HCT116 (cell line): ENCODE measurements around the gene ABCA5. TPM values are rescaled to one million over a fixed set of nuclear protein-coding genes. Genes with fewer than 3 reads are reported as not detected.

Source experiments
- ATAC-seq: fragments of 200-7000 bp; cut with Tn5 transposase; 2 replicates; pipeline ENCODE4 v1.9.1; 2020; ENCODE audit warnings: mild to moderate bottlenecking, moderate library complexity
- BruUV-seq: library from RNA; stranded (reverse); fragments of 400-500 nt; replicated peaks from 2 replicates; lab custom pipeline; 2021; lab: Mats Ljungman, UMichigan
- CTCF ChIA-PET: fragments of 300-600 bp; sonication (Branson Sonifier 250); formaldehyde crosslinking; loops from one replicate; lab custom pipeline; 2021; ENCODE audit warnings: antibody characterized with exemption; lab: Charles Lee
- POLR2A ChIA-PET: fragments of 300-600, 350-600 bp; sonication (Branson Sonifier 250); formaldehyde crosslinking; loops from one replicate; lab custom pipeline; 2021; ENCODE audit warnings: antibody characterized with exemption; lab: Charles Lee
- RAD21 ChIA-PET, 2 experiments: fragments of 300-600 bp; sonication (Branson Sonifier 250); formaldehyde crosslinking; loops; one replicate each; lab custom pipeline; 2023; ENCODE audit warnings: low total read pairs in 2 of 2; ENCODE audit not compliant: uncharacterized antibody in 2 of 2, unreplicated experiment in 2 of 2, low non-redundant PET in 1 of 2; lab: Charles Lee
- DNase-seq: peaks from one replicate; pipeline ENCODE4 v3.0.0-alpha.2; 2010; ENCODE audit warnings: low read depth, low spot score
- H2AFZ ChIP-seq: fragments of 200-600 bp; shearing (Covaris generic), sonication (generic); 2 replicates; pipeline ENCODE4 v1.6.1; 2017; ENCODE audit warnings: low read depth, mixed run types, mixed read lengths, antibody characterized with exemption, low read length; ENCODE audit not compliant: poor library complexity, severe bottlenecking
- H3K27ac ChIP-seq: 2 replicates; pipeline ENCODE4 v1.5.1; 2012; ENCODE audit warnings: low read depth, low read length
- H3K27me3 ChIP-seq: fragments of 200-600 bp; sonication (generic); 2 replicates; pipeline ENCODE4 v1.6.1; 2016; ENCODE audit warnings: mixed run types, low read length, mixed read lengths; ENCODE audit not compliant: insufficient read depth
- H3K36me3 ChIP-seq, 2 experiments: fragments of 200-500 bp in 1 of 2; fragments of 200-600 bp in 1 of 2; sonication (Bioruptor generic) in 1 of 2; sonication (generic) in 1 of 2; 2 replicates each; pipeline versions ENCODE4 v1.5.1 to v1.6.1; 2014 to 2016; ENCODE audit warnings: low read length in 2 of 2, inconsistent platforms in 1 of 2, mixed read lengths in 1 of 2, mixed run types in 1 of 2; ENCODE audit not compliant: insufficient read depth in 2 of 2, control insufficient read depth in 1 of 2
- H3K4me1 ChIP-seq, 2 experiments: fragments of 200-600 bp in 1 of 2; sonication (generic) in 1 of 2; 2 replicates each; pipeline versions ENCODE4 v1.5.1 to v1.6.1; 2012 to 2017; ENCODE audit warnings: low read length in 2 of 2, inconsistent platforms in 1 of 2, mild to moderate bottlenecking in 1 of 2, mixed read lengths in 1 of 2, mixed run types in 1 of 2, moderate library complexity in 1 of 2; ENCODE audit not compliant: insufficient read depth in 2 of 2, control insufficient read depth in 1 of 2
- H3K4me2 ChIP-seq: fragments of 200-600 bp; sonication (generic); 2 replicates; pipeline ENCODE4 v1.6.1; 2017; ENCODE audit warnings: mixed run types, low read length, mixed read lengths
- H3K4me3 ChIP-seq, 2 experiments: fragments of 200-600 bp in 1 of 2; sonication (generic) in 1 of 2; replicated peaks in 1 of 2; 2 replicates each; pipeline ENCODE4 v1.5.1; 2011 to 2016; ENCODE audit warnings: low read length in 2 of 2, control low read depth in 1 of 2, low read depth in 1 of 2, mild to moderate bottlenecking in 1 of 2, mixed read lengths in 1 of 2, mixed run types in 1 of 2
- H3K79me2 ChIP-seq: fragments of 200-600 bp; sonication (generic); 2 replicates; pipeline ENCODE4 v1.6.1; 2017; ENCODE audit warnings: mild to moderate bottlenecking, mixed run types, low read length, moderate library complexity, mixed read lengths; ENCODE audit not compliant: insufficient read depth
- H3K9ac ChIP-seq: fragments of 200-600 bp; sonication (generic); 2 replicates; pipeline ENCODE4 v1.6.1; 2016; ENCODE audit warnings: low read length, mixed read lengths
- H3K9me2 ChIP-seq: fragments of 200-600 bp; sonication (generic), shearing (Covaris generic); 2 replicates; pipeline ENCODE4 v1.6.1; 2017; ENCODE audit warnings: mixed run types, mild to moderate bottlenecking, moderate library complexity; ENCODE audit not compliant: insufficient read depth
- H3K9me3 ChIP-seq, 2 experiments: fragments of 200-500 bp in 1 of 2; fragments of 200-600 bp in 1 of 2; sonication (Bioruptor generic) in 1 of 2; sonication (generic) in 1 of 2; 2 replicates each; pipeline ENCODE4 v1.6.1; 2014 to 2017; ENCODE audit warnings: low read length in 2 of 2, mixed read lengths in 2 of 2, inconsistent platforms in 1 of 2, low read depth in 1 of 2, mild to moderate bottlenecking in 1 of 2, mixed run types in 1 of 2, moderate library complexity in 1 of 2; ENCODE audit not compliant: control insufficient read depth in 1 of 2, insufficient read depth in 1 of 2
- H4K20me1 ChIP-seq: fragments of 200-600 bp; sonication (generic), shearing (Covaris generic); 2 replicates; pipeline ENCODE4 v1.6.1; 2017; ENCODE audit warnings: mixed run types, mild to moderate bottlenecking, moderate library complexity; ENCODE audit not compliant: insufficient read depth
- CBX3 ChIP-seq: IDR thresholded peaks from 2 replicates; pipeline ENCODE4 v1.6.1; 2012; ENCODE audit warnings: low read depth
- CEBPB ChIP-seq: IDR thresholded peaks from 2 replicates; pipeline ENCODE4 v1.6.1; 2012; ENCODE audit warnings: low read depth
- EGR1 ChIP-seq: IDR thresholded peaks from 2 replicates; pipeline ENCODE4 v1.6.1; 2012; ENCODE audit warnings: low read depth
- ELF1 ChIP-seq: IDR thresholded peaks from 2 replicates; pipeline ENCODE4 v1.6.1; 2012; ENCODE audit warnings: low read depth, borderline replicate concordance
- EZH2phosphoT487 ChIP-seq: fragments of 200-600 bp; IDR thresholded peaks from 2 replicates; pipeline ENCODE4 v1.6.1; 2018; ENCODE audit warnings: antibody characterized with exemption, borderline replicate concordance
- FOSL1 ChIP-seq: IDR thresholded peaks from 2 replicates; pipeline ENCODE4 v1.6.1; 2012; ENCODE audit warnings: low read depth
- POLR2A ChIP-seq: IDR thresholded peaks from 2 replicates; pipeline ENCODE4 v1.7.0; 2011; ENCODE audit warnings: borderline replicate concordance; ENCODE audit not compliant: insufficient read depth, insufficient read length; ENCODE audit errors: extremely low read depth
- POLR2AphosphoS5 ChIP-seq: IDR thresholded peaks from 2 replicates; pipeline ENCODE4 v1.6.1; 2011; ENCODE audit warnings: mild to moderate bottlenecking, low read depth, low read length, moderate library complexity
- SIN3A ChIP-seq: IDR thresholded peaks from 2 replicates; pipeline ENCODE4 v1.6.1; 2012; ENCODE audit warnings: low read depth
- SP1 ChIP-seq: IDR thresholded peaks from 2 replicates; pipeline ENCODE4 v1.6.1; 2012; ENCODE audit warnings: low read depth
- SRF ChIP-seq: IDR thresholded peaks from 2 replicates; pipeline ENCODE4 v1.6.1; 2012; ENCODE audit warnings: low read depth
- TCF7L2 ChIP-seq: IDR thresholded peaks from 2 replicates; pipeline ENCODE4 v1.7.0; 2011; ENCODE audit warnings: borderline replicate concordance, inconsistent platforms; ENCODE audit not compliant: insufficient read depth, insufficient read length; ENCODE audit errors: extremely low read depth
- ZBTB33 ChIP-seq: IDR thresholded peaks from 2 replicates; pipeline ENCODE4 v1.6.1; 2011; ENCODE audit warnings: mild to moderate bottlenecking, low read length, moderate library complexity; ENCODE audit not compliant: insufficient replicate concordance; ENCODE audit errors: extremely low read depth
- ZFX ChIP-seq: fragments of 450-650 bp; IDR thresholded peaks from 2 replicates; pipeline ENCODE4 v1.6.1; 2017
- ZNF274 ChIP-seq: fragments of 200-500 bp; sonication (Bioruptor generic); IDR thresholded peaks from 2 replicates; pipeline ENCODE4 v1.6.1; 2014; ENCODE audit warnings: mild to moderate bottlenecking, low read depth, low read length, inconsistent platforms
- intact Hi-C: fragments of 100-400 bp; cut with micrococcal nuclease; formaldehyde crosslinking; loops from 2 replicates; pipeline ENCODE4 v1.10.0; 2022
- total RNA-seq: library from RNA; stranded (reverse); gene quantifications from one replicate; pipeline ENCODE4 v1.2.1, GENCODE V29; 2021; ENCODE audit not compliant: unreplicated experiment
- TF ChIP-seq, protein P1 (sequence below), 3 experiments: fragments of 200-600 bp in 1 of 3; sonication (generic) in 1 of 3; IDR thresholded peaks in 2 of 3; conservative IDR thresholded peaks in 1 of 3; 2 replicates each; pipeline ENCODE4 v1.5.1; 2012 to 2017; ENCODE audit warnings: low read depth in 2 of 3, low read length in 2 of 3, antibody characterized with exemption in 1 of 3, borderline replicate concordance in 1 of 3, control low read depth in 1 of 3, mild to moderate bottlenecking in 1 of 3, mixed read lengths in 1 of 3, mixed run types in 1 of 3, moderate library complexity in 1 of 3; ENCODE audit not compliant: insufficient read depth in 1 of 3
- TF ChIP-seq, protein P2 (sequence below): IDR thresholded peaks from 2 replicates; pipeline ENCODE4 v1.6.1; 2012
- TF ChIP-seq, protein P3 (sequence below): IDR thresholded peaks from 2 replicates; pipeline ENCODE4 v1.6.1; 2012; ENCODE audit warnings: low read depth
- TF ChIP-seq, protein P4 (sequence below): IDR thresholded peaks from 2 replicates; pipeline ENCODE4 v1.6.1; 2012

Gene ABCA5
- total RNA-seq, 1 experiment from 2014 or later, result 6.8 TPM

- H3K9ac ChIP-seq, result no peak overlapping the region
- TF ChIP-seq, protein P1, sequence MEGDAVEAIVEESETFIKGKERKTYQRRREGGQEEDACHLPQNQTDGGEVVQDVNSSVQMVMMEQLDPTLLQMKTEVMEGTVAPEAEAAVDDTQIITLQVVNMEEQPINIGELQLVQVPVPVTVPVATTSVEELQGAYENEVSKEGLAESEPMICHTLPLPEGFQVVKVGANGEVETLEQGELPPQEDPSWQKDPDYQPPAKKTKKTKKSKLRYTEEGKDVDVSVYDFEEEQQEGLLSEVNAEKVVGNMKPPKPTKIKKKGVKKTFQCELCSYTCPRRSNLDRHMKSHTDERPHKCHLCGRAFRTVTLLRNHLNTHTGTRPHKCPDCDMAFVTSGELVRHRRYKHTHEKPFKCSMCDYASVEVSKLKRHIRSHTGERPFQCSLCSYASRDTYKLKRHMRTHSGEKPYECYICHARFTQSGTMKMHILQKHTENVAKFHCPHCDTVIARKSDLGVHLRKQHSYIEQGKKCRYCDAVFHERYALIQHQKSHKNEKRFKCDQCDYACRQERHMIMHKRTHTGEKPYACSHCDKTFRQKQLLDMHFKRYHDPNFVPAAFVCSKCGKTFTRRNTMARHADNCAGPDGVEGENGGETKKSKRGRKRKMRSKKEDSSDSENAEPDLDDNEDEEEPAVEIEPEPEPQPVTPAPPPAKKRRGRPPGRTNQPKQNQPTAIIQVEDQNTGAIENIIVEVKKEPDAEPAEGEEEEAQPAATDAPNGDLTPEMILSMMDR (IDR thresholded peaks at IDR 0.05 in 2 of 3, conservative IDR thresholded peaks at IDR 0.05 in 1 of 3; ENCODE audit: borderline replicate concordance in 1 of 3, insufficient read depth in 1 of 3, low read depth in 2 of 3, low read length in 2 of 3), result no peak
- TF ChIP-seq, protein P2, sequence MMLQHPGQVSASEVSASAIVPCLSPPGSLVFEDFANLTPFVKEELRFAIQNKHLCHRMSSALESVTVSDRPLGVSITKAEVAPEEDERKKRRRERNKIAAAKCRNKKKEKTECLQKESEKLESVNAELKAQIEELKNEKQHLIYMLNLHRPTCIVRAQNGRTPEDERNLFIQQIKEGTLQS, result no peak
- TF ChIP-seq SIN3A, result no peak
- TF ChIP-seq POLR2AphosphoS5, result no peak
- no peak for TF ChIP-seq FOSL1
- TF ChIP-seq, protein P3, sequence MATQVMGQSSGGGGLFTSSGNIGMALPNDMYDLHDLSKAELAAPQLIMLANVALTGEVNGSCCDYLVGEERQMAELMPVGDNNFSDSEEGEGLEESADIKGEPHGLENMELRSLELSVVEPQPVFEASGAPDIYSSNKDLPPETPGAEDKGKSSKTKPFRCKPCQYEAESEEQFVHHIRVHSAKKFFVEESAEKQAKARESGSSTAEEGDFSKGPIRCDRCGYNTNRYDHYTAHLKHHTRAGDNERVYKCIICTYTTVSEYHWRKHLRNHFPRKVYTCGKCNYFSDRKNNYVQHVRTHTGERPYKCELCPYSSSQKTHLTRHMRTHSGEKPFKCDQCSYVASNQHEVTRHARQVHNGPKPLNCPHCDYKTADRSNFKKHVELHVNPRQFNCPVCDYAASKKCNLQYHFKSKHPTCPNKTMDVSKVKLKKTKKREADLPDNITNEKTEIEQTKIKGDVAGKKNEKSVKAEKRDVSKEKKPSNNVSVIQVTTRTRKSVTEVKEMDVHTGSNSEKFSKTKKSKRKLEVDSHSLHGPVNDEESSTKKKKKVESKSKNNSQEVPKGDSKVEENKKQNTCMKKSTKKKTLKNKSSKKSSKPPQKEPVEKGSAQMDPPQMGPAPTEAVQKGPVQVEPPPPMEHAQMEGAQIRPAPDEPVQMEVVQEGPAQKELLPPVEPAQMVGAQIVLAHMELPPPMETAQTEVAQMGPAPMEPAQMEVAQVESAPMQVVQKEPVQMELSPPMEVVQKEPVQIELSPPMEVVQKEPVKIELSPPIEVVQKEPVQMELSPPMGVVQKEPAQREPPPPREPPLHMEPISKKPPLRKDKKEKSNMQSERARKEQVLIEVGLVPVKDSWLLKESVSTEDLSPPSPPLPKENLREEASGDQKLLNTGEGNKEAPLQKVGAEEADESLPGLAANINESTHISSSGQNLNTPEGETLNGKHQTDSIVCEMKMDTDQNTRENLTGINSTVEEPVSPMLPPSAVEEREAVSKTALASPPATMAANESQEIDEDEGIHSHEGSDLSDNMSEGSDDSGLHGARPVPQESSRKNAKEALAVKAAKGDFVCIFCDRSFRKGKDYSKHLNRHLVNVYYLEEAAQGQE, result no peak
- no peak for TF ChIP-seq SP1
- no peak for TF ChIP-seq SRF
- no peak for TF ChIP-seq ZBTB33
- TF ChIP-seq CEBPB, result no peak
- no peak for TF ChIP-seq TCF7L2
- TF ChIP-seq ZNF274, result no peak
- TF ChIP-seq, protein P4, sequence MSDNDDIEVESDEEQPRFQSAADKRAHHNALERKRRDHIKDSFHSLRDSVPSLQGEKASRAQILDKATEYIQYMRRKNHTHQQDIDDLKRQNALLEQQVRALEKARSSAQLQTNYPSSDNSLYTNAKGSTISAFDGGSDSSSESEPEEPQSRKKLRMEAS, result no peak
- no peak for TF ChIP-seq ZFX
- no peak for TF ChIP-seq EGR1
- no peak for TF ChIP-seq EZH2phosphoT487
- no peak for TF ChIP-seq ELF1
- no peak for TF ChIP-seq CBX3
- TF ChIP-seq POLR2A, result no peak
- H3K27me3 ChIP-seq, result no peaks in the 10 kb centered on the region
- H3K9me3 ChIP-seq, result no peaks in the 10 kb centered on the region
- BruUV-seq, result no TSS peak
- no peaks in the 10 kb centered on the region for H4K20me1 ChIP-seq
- ChIA-PET CTCF (no interaction called here), POLR2A (no interaction called here), RAD21 (no interaction called here)
- H3K4me1 ChIP-seq, result no peaks in the 10 kb centered on the region
- no peak overlapping the region for H3K4me3 ChIP-seq
- no peak overlapping the region for H2AFZ ChIP-seq
- DNase-seq, result no peak
- H3K4me2 ChIP-seq, result no peak overlapping the region
- no peaks in the 10 kb centered on the region for H3K9me2 ChIP-seq
- H3K27ac ChIP-seq, result no peak overlapping the region
- no peaks in the 10 kb centered on the region for H3K36me3 ChIP-seq
- H3K79me2 ChIP-seq, result no peaks in the 10 kb centered on the region
- ATAC-seq, result no peak
- intact Hi-C loops, result no loop called here
These were observed 34.2 kb upstream of the ABCA5 start for GRCh38 chr17:69361156-69361555.
